ENCODE results near the gene NGEF. TPM values are rescaled to one million over a fixed set of nuclear protein-coding genes. Genes with fewer than 3 reads are reported as not detected.

Gene NGEF
- total RNA-seq, 4 donors from 2014 or later = 4.0 to 16.5 (median 6.2) TPM

DNA sequence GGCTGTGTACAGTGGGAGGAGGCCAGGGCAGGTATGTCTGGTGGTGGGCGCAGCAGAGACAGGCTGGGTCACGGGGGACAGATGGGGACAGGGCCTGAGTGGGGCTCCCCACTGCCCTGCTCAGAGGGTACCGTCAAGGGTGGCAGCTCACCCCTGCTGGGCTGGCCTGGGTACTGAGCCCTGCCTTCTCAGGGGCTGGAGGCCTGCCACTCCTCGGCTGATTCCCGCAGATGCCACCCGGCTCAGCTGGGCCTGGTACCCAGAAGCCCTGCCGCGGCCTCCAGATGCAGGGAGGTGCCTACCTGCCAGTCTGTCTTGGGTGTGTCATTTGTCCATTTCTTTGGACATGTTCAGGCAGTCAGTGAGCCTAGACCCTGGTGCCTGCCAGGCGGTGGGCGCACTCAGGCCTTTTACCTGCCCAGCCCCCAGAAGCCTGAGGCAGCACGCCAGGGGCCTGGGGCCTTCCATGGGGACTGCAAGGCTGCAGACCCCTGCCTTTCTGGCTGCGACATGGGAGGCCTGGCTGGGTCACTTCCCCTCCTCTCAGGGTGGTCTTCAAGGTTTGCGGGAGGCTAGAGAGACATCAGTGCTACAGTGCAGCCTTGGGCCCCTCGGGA is 139.7 kb downstream of the NGEF start:
- 89 to 93% methylated on average over 3 of the region's 14 CpGs for WGBS, 2 donors
- H3K4me1 ChIP-seq = peaks cover 8 to 32% (median 18%) of the 10 kb centered on the region in 3 donors
- H3K36me3 ChIP-seq = no peaks in the 10 kb centered on the region
- intact Hi-C loops (cut with DNase I) = no loop called here
- no peak overlapping the region for H3K27ac ChIP-seq
- peaks cover 0 to 34% (median 0%) of the 10 kb centered on the region in 4 donors for H3K27me3 ChIP-seq
- no peak overlapping the region for H3K4me3 ChIP-seq
- no peak for DNase-seq
- TF ChIP-seq, protein P1, sequence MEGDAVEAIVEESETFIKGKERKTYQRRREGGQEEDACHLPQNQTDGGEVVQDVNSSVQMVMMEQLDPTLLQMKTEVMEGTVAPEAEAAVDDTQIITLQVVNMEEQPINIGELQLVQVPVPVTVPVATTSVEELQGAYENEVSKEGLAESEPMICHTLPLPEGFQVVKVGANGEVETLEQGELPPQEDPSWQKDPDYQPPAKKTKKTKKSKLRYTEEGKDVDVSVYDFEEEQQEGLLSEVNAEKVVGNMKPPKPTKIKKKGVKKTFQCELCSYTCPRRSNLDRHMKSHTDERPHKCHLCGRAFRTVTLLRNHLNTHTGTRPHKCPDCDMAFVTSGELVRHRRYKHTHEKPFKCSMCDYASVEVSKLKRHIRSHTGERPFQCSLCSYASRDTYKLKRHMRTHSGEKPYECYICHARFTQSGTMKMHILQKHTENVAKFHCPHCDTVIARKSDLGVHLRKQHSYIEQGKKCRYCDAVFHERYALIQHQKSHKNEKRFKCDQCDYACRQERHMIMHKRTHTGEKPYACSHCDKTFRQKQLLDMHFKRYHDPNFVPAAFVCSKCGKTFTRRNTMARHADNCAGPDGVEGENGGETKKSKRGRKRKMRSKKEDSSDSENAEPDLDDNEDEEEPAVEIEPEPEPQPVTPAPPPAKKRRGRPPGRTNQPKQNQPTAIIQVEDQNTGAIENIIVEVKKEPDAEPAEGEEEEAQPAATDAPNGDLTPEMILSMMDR (IDR thresholded peaks at IDR 0.05) = no peak
- TF ChIP-seq POLR2A (IDR thresholded peaks at IDR 0.05) = no peak
- no peaks in the 10 kb centered on the region for H3K9me3 ChIP-seq

DNA sequence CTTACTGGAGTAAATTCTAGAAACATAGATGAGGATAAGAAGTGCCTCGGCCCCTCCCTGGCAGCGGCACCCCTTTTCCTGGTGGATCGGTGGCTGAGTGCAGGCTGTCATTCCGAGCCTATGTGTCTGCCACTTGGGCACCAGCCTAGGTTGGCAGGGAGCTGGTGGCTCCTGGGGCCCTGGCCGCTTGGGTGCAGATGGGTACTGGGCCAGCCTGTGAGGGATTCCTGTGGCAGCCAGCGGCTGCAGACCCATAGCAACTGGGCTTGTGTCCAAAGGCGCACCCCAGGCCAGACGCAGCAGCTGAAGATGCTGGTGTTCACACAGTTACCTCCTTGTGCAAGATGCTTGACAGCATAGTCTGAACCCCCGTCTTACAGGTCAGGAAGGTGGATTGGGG is 140.2 kb downstream of the NGEF start:
- H3K27me3 ChIP-seq = peaks cover 0 to 34% (median 0%) of the 10 kb centered on the region in 4 donors
- H3K36me3 ChIP-seq = no peaks in the 10 kb centered on the region
- intact Hi-C loops (cut with DNase I) = no loop called here
- no peak for DNase-seq
- no peak overlapping the region for H3K4me3 ChIP-seq
- no CpG with 5 or more reads among the region's 9 CpGs for WGBS, 2 donors
- TF ChIP-seq, protein P1 (IDR thresholded peaks at IDR 0.05) = no peak
- TF ChIP-seq POLR2A (IDR thresholded peaks at IDR 0.05) = no peak
- H3K27ac ChIP-seq = no peak overlapping the region
- no peaks in the 10 kb centered on the region for H3K9me3 ChIP-seq
- peaks cover 8 to 32% (median 18%) of the 10 kb centered on the region in 3 donors for H3K4me1 ChIP-seq

DNA sequence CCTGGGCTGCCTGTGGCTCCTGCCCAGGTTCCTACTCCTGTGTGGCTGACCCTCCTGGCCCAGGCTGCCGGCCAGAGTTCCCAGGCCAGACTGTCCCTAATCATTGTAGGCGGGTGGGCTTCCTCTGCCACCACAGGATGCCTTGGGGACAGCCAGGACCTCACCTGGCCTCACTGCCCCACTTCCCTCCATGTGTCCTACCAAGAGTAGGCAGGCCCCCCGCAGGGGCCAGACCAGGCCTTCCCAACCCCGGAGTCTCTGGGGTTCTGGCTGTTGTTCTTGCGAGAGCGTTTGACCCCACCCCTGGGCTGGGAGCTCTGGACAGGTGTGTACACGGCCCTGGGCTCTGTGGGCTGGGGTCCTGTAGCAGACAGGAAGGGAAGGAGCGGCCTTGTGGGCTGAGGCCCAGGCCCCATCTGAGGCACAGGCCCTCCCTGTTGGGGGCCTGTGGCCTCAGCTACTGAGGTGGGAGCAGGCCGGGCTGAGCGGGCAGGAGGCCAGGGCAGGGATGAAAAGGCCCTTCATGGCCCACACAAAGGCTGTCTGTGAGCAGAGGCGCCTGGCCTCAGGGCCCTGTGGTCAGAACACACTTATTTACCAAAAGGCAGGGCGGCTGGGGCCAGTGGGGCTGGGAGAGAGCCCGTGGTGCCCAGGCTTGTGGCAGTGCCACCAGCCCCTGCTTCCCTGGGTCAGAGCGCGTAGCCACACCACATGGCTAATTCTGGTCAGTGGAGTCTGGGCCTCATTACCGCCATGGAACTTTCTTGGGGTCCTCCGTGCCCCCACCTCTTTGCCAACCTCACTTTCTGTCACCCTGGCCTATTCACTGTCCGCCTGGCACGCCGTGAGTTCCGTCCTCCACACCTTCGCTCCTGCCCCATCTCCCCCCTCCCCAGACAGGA is 141.0 kb downstream of the NGEF start:
- WGBS, 2 donors = 91 to 93% methylated on average over 8 to 13 of the region's 22 CpGs
- no peaks in the 10 kb centered on the region for H3K36me3 ChIP-seq
- no peak overlapping the region for H3K27ac ChIP-seq
- H3K9me3 ChIP-seq = no peaks in the 10 kb centered on the region
- peaks cover 8 to 30% (median 18%) of the 10 kb centered on the region in 3 donors for H3K4me1 ChIP-seq
- TF ChIP-seq POLR2A (IDR thresholded peaks at IDR 0.05) = no peak
- TF ChIP-seq, protein P1 (IDR thresholded peaks at IDR 0.05) = no peak
- no peak for DNase-seq
- intact Hi-C loops (cut with DNase I) = no loop called here
- H3K4me3 ChIP-seq = no peak overlapping the region
- H3K27me3 ChIP-seq = peaks cover 0 to 27% (median 0%) of the 10 kb centered on the region in 4 donors

GRCh38 chr2:232871418-232871834 is 141.6 kb downstream of the NGEF start:
- no peak for DNase-seq
- intact Hi-C loops (cut with DNase I) = no loop called here
- H3K36me3 ChIP-seq = no peaks in the 10 kb centered on the region
- no CpG with 5 or more reads among the region's 15 CpGs for WGBS, 2 donors
- TF ChIP-seq, protein P1 (IDR thresholded peaks at IDR 0.05) = no peak
- TF ChIP-seq POLR2A (IDR thresholded peaks at IDR 0.05) = no peak
- peaks cover 0 to 20% (median 0%) of the 10 kb centered on the region in 4 donors for H3K27me3 ChIP-seq
- no peak overlapping the region for H3K27ac ChIP-seq
- peaks cover 8 to 24% (median 11%) of the 10 kb centered on the region in 3 donors for H3K4me1 ChIP-seq
- H3K9me3 ChIP-seq = no peaks in the 10 kb centered on the region
- H3K4me3 ChIP-seq = no peak overlapping the region
